Right atrium auricular region (tissue), 2 donors: Measurements from ENCODE around the gene TMEM203. TPM values are rescaled to one million over a fixed set of nuclear protein-coding genes. Genes with fewer than 3 reads are reported as not detected.
"Not testable (repeated sequence)": the region's sequence is repeated elsewhere in the genome, so short reads cannot be mapped to it uniquely, and the experiment has no call there.

Experiments
- DNase-seq: peaks from one replicate; pipeline ENCODE4 v3.0.0-alpha.2; 2019; ENCODE audit warnings: low spot score
- H3K27ac ChIP-seq, 2 donors: fragments of 200-600 bp; sonication (generic); 1 replicate in 1 of 2; 2 replicates in 1 of 2; pipeline ENCODE4 v1.5.1; 2016 to 2019
- H3K27me3 ChIP-seq, 2 donors: fragments of 200-600 bp; sonication (generic); one replicate each; pipeline versions ENCODE4 v1.5.1 to v1.6.0; 2017 to 2019
- H3K36me3 ChIP-seq: fragments of 200-600 bp; sonication (generic); one replicate; pipeline ENCODE4 v1.5.1; 2016
- H3K4me1 ChIP-seq, 2 donors: fragments of 200-600 bp; sonication (generic); one replicate each; pipeline versions ENCODE4 v1.5.1 to v1.6.0; 2017 to 2019
- H3K4me3 ChIP-seq, 2 donors: fragments of 200-600 bp; sonication (generic); 1 replicate in 1 of 2; 2 replicates in 1 of 2; pipeline ENCODE4 v1.5.1; 2017 to 2019; ENCODE audit warnings: mild to moderate bottlenecking in 1 of 2, moderate library complexity in 1 of 2
- H3K9me3 ChIP-seq, 2 donors: fragments of 200-600 bp; sonication (generic); one replicate each; pipeline ENCODE4 v1.5.1; 2019
- CTCF ChIP-seq, 2 donors: fragments of 200-600 bp; sonication (generic); IDR thresholded peaks; one replicate each; pipeline ENCODE4 v1.5.1; 2019; ENCODE audit warnings: antibody characterized with exemption in 2 of 2
- total RNA-seq, 2 donors: library from RNA; depleted of rRNA; stranded (reverse); fragments of >200 nt; gene quantifications; one replicate each; pipeline ENCODE4 v1.1.0, GENCODE V29; 2016

The TMEM203 gene
- total RNA-seq, 2 donors from 2014 or later, result 31.4 to 33.9 TPM

- Histone ChIP-seq H3K9me3 (no peaks in the 10 kb centered on the region), H3K27me3 (no peaks in the 10 kb centered on the region), H3K27ac (no peak overlapping the region), H3K4me1 (peaks cover 0 to 39% of the 10 kb centered on the region in 2 donors), H3K4me3 (no peak overlapping the region), H3K36me3 (peaks cover 23% of the 10 kb centered on the region)
- no peak for DNase-seq
- TF ChIP-seq CTCF (IDR thresholded peaks at IDR 0.05), result no peak
Observed at GRCh38 chr9:137245450-137246421, 40.3 kb upstream of the TMEM203 start.

- Histone ChIP-seq H3K36me3 (peaks cover 23% of the 10 kb centered on the region), H3K4me3 (no peak overlapping the region), H3K27ac (no peak overlapping the region), H3K27me3 (no peaks in the 10 kb centered on the region), H3K4me1 (peaks cover 0 to 33% of the 10 kb centered on the region in 2 donors), H3K9me3 (no peaks in the 10 kb centered on the region)
- no peak for TF ChIP-seq CTCF (IDR thresholded peaks at IDR 0.05)
- DNase-seq, result no peak
Observed at GRCh38 chr9:137244486-137245449, 39.3 kb upstream of the TMEM203 start.

- TF ChIP-seq CTCF (IDR thresholded peaks at IDR 0.05), result no peak
- no peak overlapping the region for H3K27ac ChIP-seq
Observed at GRCh38 chr9:137243626-137244485, 38.4 kb upstream of the TMEM203 start.

GRCh38 chr9:137243266-137243625, 37.8 kb upstream of the TMEM203 start:
- Histone ChIP-seq H3K36me3 (peaks cover 23% of the 10 kb centered on the region), H3K4me1 (peaks cover 0 to 46% of the 10 kb centered on the region in 2 donors)
- H3K9me3 ChIP-seq, DNase-seq, H3K4me3 ChIP-seq, H3K27ac ChIP-seq, H3K27me3 ChIP-seq: not testable (repeated sequence)

More at GRCh38 chr9:137243626-137244485, 38.4 kb upstream of the TMEM203 start:
- Histone ChIP-seq H3K27me3 (no peaks in the 10 kb centered on the region), H3K4me3 (no peak overlapping the region), H3K4me1 (peaks cover 0 to 40% of the 10 kb centered on the region in 2 donors), H3K9me3 (no peaks in the 10 kb centered on the region), H3K36me3 (peaks cover 23% of the 10 kb centered on the region)
- no peak for DNase-seq

GRCh38 chr9:137242269-137243203, 37.1 kb upstream of the TMEM203 start:
- no peaks in the 10 kb centered on the region for H3K9me3 ChIP-seq
- H3K36me3 ChIP-seq, result peaks cover 23% of the 10 kb centered on the region
- H3K27me3 ChIP-seq, result no peaks in the 10 kb centered on the region
- no peak for DNase-seq
- H3K4me3 ChIP-seq, result peak overlapping the region; percentile 84
- peak overlapping the region; percentile 88 to 94 for H3K27ac ChIP-seq
- peaks cover 0 to 53% of the 10 kb centered on the region in 2 donors for H3K4me1 ChIP-seq
- no peak for TF ChIP-seq CTCF (IDR thresholded peaks at IDR 0.05)
